Neuronal stem cell (in vitro differentiated cells): ENCODE measurements around the gene LRP4.

Experiments
- DNase-seq: peaks from one replicate; pipeline ENCODE4 v3.0.0-alpha.2; 2013; ENCODE audit warnings: low spot score
- H2AFZ ChIP-seq: one replicate; pipeline ENCODE4 v1.6.1; 2013; ENCODE audit warnings: mild to moderate bottlenecking, low read length, inconsistent platforms
- H2AK5ac ChIP-seq: 2 replicates; pipeline ENCODE4 v1.6.1; 2013; ENCODE audit warnings: low read depth, mild to moderate bottlenecking, inconsistent platforms, low read length, moderate library complexity, mixed read lengths
- H2BK120ac ChIP-seq: 2 replicates; pipeline ENCODE4 v1.6.1; 2013; ENCODE audit warnings: low read depth, mild to moderate bottlenecking, inconsistent platforms, low read length, moderate library complexity, mixed read lengths
- H2BK12ac ChIP-seq: one replicate; pipeline ENCODE4 v1.6.1; 2013; ENCODE audit warnings: low read length, inconsistent platforms
- H2BK15ac ChIP-seq: 2 replicates; pipeline ENCODE4 v1.6.1; 2013; ENCODE audit warnings: mild to moderate bottlenecking, low read length, inconsistent platforms, mixed read lengths
- H2BK5ac ChIP-seq: one replicate; pipeline ENCODE4 v1.6.1; 2013; ENCODE audit warnings: inconsistent platforms, mild to moderate bottlenecking, low read length, moderate library complexity
- H3K14ac ChIP-seq: one replicate; pipeline ENCODE4 v1.6.1; 2013; ENCODE audit warnings: low read length, inconsistent platforms
- H3K18ac ChIP-seq: 2 replicates; pipeline ENCODE4 v1.6.1; 2013; ENCODE audit warnings: low read length, inconsistent platforms
- H3K23ac ChIP-seq: 2 replicates; pipeline ENCODE4 v1.6.1; 2013; ENCODE audit warnings: low read depth, mild to moderate bottlenecking, mixed read lengths, low read length, inconsistent platforms; ENCODE audit not compliant: poor library complexity
- H3K27ac ChIP-seq: replicated peaks from 3 replicates; pipeline ENCODE4 v1.5.1; 2013; ENCODE audit warnings: low read length, inconsistent platforms
- H3K27me3 ChIP-seq, 3 experiments: 2 replicates each; pipeline ENCODE4 v1.6.1; 2013; ENCODE audit warnings: low read length in 3 of 3, mild to moderate bottlenecking in 2 of 3, inconsistent platforms in 1 of 3, low read depth in 1 of 3, mixed read lengths in 1 of 3, moderate library complexity in 1 of 3; ENCODE audit not compliant: control insufficient read depth in 3 of 3, insufficient read depth in 3 of 3
- H3K36me3 ChIP-seq, 2 donors: replicated peaks in 1 of 2; 2 replicates each; pipeline ENCODE4 v1.6.1; 2013; ENCODE audit warnings: low read length in 2 of 2; ENCODE audit not compliant: control insufficient read depth in 2 of 2, insufficient read depth in 2 of 2
- H3K4ac ChIP-seq: 2 replicates; pipeline ENCODE4 v1.6.1; 2013; ENCODE audit warnings: inconsistent platforms, mild to moderate bottlenecking, low read length, moderate library complexity
- H3K4me1 ChIP-seq, 2 donors: 1 replicate in 1 of 2; 2 replicates in 1 of 2; pipeline ENCODE4 v1.6.1; 2013; ENCODE audit warnings: low read length in 2 of 2, low read depth in 1 of 2; ENCODE audit not compliant: control insufficient read depth in 2 of 2, insufficient read depth in 1 of 2
- H3K4me2 ChIP-seq: one replicate; pipeline ENCODE4 v1.6.1; 2013; ENCODE audit warnings: mild to moderate bottlenecking, low read length, inconsistent platforms; ENCODE audit not compliant: insufficient read depth, poor library complexity, severe bottlenecking
- H3K4me3 ChIP-seq, 2 donors: 2 replicates each; pipeline ENCODE4 v1.5.1; 2013; ENCODE audit warnings: low read length in 2 of 2, mild to moderate bottlenecking in 2 of 2, inconsistent platforms in 1 of 2, moderate library complexity in 1 of 2
- H3K79me1 ChIP-seq: one replicate; pipeline ENCODE4 v1.6.1; 2013; ENCODE audit warnings: low read depth, mild to moderate bottlenecking, inconsistent platforms, low read length, moderate library complexity
- H3K9ac ChIP-seq: one replicate; pipeline ENCODE4 v1.6.1; 2013; ENCODE audit warnings: mild to moderate bottlenecking, low read depth, low read length, inconsistent platforms; ENCODE audit not compliant: poor library complexity
- H3K9me3 ChIP-seq, 2 donors: replicated peaks in 1 of 2; 2 replicates each; pipeline versions ENCODE3 to v1.6.1; 2013; ENCODE audit warnings: low read length in 2 of 2, mild to moderate bottlenecking in 2 of 2, inconsistent platforms in 1 of 2, low read depth in 1 of 2, mixed read lengths in 1 of 2, moderate library complexity in 1 of 2; ENCODE audit not compliant: control insufficient read depth in 2 of 2, insufficient read depth in 1 of 2
- H4K8ac ChIP-seq: one replicate; pipeline ENCODE4 v1.6.1; 2013; ENCODE audit warnings: low read depth, mild to moderate bottlenecking, inconsistent platforms, low read length, moderate library complexity
- H4K91ac ChIP-seq: one replicate; pipeline ENCODE4 v1.6.1; 2013; ENCODE audit warnings: low read length, low read depth, mild to moderate bottlenecking, inconsistent platforms; ENCODE audit not compliant: poor library complexity
- WGBS, 2 donors: extraction: QIAGEN DNeasy Blood & Tissue Kit; methylation state at CpG; one replicate each; pipeline ENCODE4 v1.1.7; 2013; ENCODE audit warnings: missing lambda C conversion rate in 2 of 2, mixed read lengths in 1 of 2; ENCODE audit not compliant: insufficient read length in 2 of 2, insufficient replicate concordance in 1 of 2; ENCODE audit errors: extremely low coverage in 2 of 2; 5-methylcytosine and 5-hydroxymethylcytosine counted together

LRP4 gene

DNA sequence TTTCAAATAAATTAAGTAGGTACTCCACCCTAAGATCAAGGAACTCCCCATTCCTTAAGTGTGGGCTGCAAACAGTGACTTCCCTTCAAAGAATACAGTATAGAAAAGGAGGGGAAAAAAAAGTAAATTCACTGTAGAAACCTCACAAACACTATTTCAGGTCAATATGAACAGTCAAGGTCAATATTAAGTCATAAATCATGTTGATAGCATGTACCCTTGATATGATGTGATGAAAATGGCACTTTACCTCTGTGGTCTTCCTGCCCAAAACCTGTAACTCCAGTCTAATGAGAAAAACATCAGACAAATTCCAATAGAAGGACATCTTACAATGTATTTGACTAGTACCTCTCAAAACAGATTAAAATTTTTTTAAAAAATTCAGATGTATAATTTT is 80.5 kb downstream of the LRP4 start:
- H3K23ac ChIP-seq: no peak overlapping the region
- H3K18ac ChIP-seq: no peak overlapping the region
- no peaks in the 10 kb centered on the region for H3K27me3 ChIP-seq
- H3K9ac ChIP-seq: no peak overlapping the region
- peaks cover 0 to 64% of the 10 kb centered on the region in 2 donors for H3K36me3 ChIP-seq
- no peak overlapping the region for H3K4me2 ChIP-seq
- H2BK12ac ChIP-seq: no peak overlapping the region
- H3K9me3 ChIP-seq: peaks cover 0 to 2% of the 10 kb centered on the region in 2 donors
- H3K4ac ChIP-seq: no peak overlapping the region
- H3K79me1 ChIP-seq: no peaks in the 10 kb centered on the region
- H2AFZ ChIP-seq: no peak overlapping the region
- H2AK5ac ChIP-seq: no peak overlapping the region
- no peak overlapping the region for H3K27ac ChIP-seq
- no peak overlapping the region for H4K8ac ChIP-seq
- no peaks in the 10 kb centered on the region for H3K4me1 ChIP-seq
- DNase-seq: no peak
- H4K91ac ChIP-seq: no peak overlapping the region
- no peak overlapping the region for H2BK5ac ChIP-seq
- no peak overlapping the region for H3K14ac ChIP-seq
- H2BK120ac ChIP-seq: no peak overlapping the region
- H3K4me3 ChIP-seq: no peak overlapping the region
- H2BK15ac ChIP-seq: no peak overlapping the region

DNA sequence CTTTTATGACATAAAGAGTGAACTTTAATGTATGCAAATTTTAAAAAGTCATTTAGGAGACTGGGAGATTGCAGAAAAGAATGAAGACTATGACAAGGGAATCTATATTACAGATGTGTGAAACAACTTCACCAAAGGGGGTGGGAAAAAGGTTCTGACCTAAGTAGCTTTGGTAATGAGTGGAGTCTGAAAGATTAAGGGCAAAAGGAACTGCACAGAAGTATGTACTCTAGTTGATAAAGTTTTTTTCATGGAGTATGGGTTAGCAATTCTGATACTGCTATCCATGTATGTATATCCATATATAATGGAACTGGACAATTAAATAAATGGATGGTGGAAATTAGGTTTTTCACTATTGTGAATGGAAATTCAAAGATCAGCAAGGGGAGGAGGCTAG is 81.5 kb downstream of the LRP4 start:
- Histone ChIP-seq H3K9me3 (no peaks in the 10 kb centered on the region), H2BK5ac (no peak overlapping the region), H3K4me3 (no peak overlapping the region), H3K9ac (no peak overlapping the region), H2BK12ac (no peak overlapping the region), H3K27ac (no peak overlapping the region), H3K4me1 (no peaks in the 10 kb centered on the region), H3K27me3 (no peaks in the 10 kb centered on the region), H2AFZ (no peak overlapping the region), H2BK15ac (no peak overlapping the region), H3K23ac (no peak overlapping the region), H3K14ac (no peak overlapping the region), H2AK5ac (no peak overlapping the region), H3K4me2 (no peak overlapping the region), H3K79me1 (no peaks in the 10 kb centered on the region), H2BK120ac (no peak overlapping the region), H3K4ac (no peak overlapping the region), H3K36me3 (peaks cover 0 to 64% of the 10 kb centered on the region in 2 donors), H4K8ac (no peak overlapping the region), H4K91ac (no peak overlapping the region), H3K18ac (no peak overlapping the region)
- DNase-seq: no peak

DNA sequence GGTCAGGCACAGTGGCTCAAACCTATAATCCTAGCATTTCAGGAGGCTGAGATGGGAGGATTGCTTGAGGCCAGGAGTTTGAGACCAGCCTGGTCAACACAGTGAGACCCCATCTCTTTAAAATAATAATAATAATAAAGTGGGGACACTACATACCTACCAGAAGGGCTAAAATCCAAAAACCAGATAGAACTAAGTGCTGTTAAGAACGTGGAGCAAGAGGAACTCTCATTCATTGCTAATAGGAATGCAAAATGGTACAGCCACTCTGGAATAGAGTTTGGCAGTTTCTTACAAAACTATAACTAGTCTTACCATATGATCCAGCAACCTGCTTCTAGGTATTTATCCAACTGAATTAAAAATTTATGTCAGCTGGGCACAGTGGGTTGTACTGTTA is 81.9 kb downstream of the LRP4 start:
- no peak overlapping the region for H3K4ac ChIP-seq
- H3K9ac ChIP-seq: no peak overlapping the region
- no peak overlapping the region for H3K4me2 ChIP-seq
- no peak overlapping the region for H2BK5ac ChIP-seq
- WGBS, 2 donors: no CpG with 5 or more reads among the region's 1 CpG
- no peak overlapping the region for H2BK15ac ChIP-seq
- H4K91ac ChIP-seq: no peak overlapping the region
- H3K9me3 ChIP-seq: no peaks in the 10 kb centered on the region
- H3K4me1 ChIP-seq: no peaks in the 10 kb centered on the region
- no peaks in the 10 kb centered on the region for H3K79me1 ChIP-seq
- H2AK5ac ChIP-seq: no peak overlapping the region
- no peak overlapping the region for H4K8ac ChIP-seq
- no peak overlapping the region for H3K4me3 ChIP-seq
- H2BK120ac ChIP-seq: no peak overlapping the region
- no peak for DNase-seq
- H3K36me3 ChIP-seq: peaks cover 0 to 62% of the 10 kb centered on the region in 2 donors
- H2AFZ ChIP-seq: no peak overlapping the region
- no peak overlapping the region for H3K14ac ChIP-seq
- H3K27ac ChIP-seq: no peak overlapping the region
- H2BK12ac ChIP-seq: no peak overlapping the region
- H3K23ac ChIP-seq: no peak overlapping the region
- H3K27me3 ChIP-seq: no peaks in the 10 kb centered on the region
- H3K18ac ChIP-seq: no peak overlapping the region

DNA sequence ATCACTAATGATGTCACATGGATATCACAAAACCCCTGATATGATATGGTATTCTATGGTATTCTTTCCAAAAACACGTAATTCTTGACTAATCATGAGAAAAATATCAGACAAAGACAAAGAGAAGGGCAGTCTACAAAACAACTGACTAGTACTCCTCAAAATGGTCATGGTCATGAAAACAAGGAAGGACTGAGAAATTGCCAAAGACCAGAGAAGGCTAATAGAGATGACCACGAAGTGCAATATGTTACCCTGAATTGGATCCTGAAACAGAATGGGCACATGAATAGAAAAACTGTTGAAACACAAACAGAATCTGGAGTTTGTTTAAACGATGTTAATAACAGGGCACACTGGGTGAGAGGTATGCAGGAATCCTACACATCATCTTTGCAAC is 82.5 kb downstream of the LRP4 start:
- Histone ChIP-seq H3K18ac (no peak overlapping the region), H3K36me3 (peaks cover 0 to 58% of the 10 kb centered on the region in 2 donors), H2BK12ac (no peak overlapping the region), H4K91ac (no peak overlapping the region), H4K8ac (no peak overlapping the region), H3K79me1 (no peaks in the 10 kb centered on the region), H3K23ac (no peak overlapping the region), H3K4me2 (no peak overlapping the region), H3K4ac (no peak overlapping the region), H2AK5ac (no peak overlapping the region), H2BK120ac (no peak overlapping the region), H3K9me3 (no peaks in the 10 kb centered on the region), H2AFZ (no peak overlapping the region), H2BK5ac (no peak overlapping the region), H3K4me1 (no peaks in the 10 kb centered on the region), H2BK15ac (no peak overlapping the region), H3K27ac (no peak overlapping the region), H3K27me3 (no peaks in the 10 kb centered on the region), H3K9ac (no peak overlapping the region), H3K14ac (no peak overlapping the region), H3K4me3 (no peak overlapping the region)
- no CpG with 5 or more reads among the region's 3 CpGs for whole genome bisulfite sequencing, 2 donors
- no peak for DNase-seq
